ENCODE measurements around the gene AKAP17A.
"Not testable (repeated sequence)": the region's sequence is repeated elsewhere in the genome, so short reads cannot be mapped to it uniquely, and the experiment has no call there.

Gene AKAP17A, protein sequence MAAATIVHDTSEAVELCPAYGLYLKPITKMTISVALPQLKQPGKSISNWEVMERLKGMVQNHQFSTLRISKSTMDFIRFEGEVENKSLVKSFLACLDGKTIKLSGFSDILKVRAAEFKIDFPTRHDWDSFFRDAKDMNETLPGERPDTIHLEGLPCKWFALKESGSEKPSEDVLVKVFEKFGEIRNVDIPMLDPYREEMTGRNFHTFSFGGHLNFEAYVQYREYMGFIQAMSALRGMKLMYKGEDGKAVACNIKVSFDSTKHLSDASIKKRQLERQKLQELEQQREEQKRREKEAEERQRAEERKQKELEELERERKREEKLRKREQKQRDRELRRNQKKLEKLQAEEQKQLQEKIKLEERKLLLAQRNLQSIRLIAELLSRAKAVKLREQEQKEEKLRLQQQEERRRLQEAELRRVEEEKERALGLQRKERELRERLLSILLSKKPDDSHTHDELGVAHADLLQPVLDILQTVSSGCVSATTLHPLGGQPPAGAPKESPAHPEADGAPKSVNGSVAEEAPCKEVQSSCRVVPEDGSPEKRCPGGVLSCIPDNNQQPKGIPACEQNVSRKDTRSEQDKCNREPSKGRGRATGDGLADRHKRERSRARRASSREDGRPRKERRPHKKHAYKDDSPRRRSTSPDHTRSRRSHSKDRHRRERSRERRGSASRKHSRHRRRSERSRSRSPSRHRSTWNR

DNA sequence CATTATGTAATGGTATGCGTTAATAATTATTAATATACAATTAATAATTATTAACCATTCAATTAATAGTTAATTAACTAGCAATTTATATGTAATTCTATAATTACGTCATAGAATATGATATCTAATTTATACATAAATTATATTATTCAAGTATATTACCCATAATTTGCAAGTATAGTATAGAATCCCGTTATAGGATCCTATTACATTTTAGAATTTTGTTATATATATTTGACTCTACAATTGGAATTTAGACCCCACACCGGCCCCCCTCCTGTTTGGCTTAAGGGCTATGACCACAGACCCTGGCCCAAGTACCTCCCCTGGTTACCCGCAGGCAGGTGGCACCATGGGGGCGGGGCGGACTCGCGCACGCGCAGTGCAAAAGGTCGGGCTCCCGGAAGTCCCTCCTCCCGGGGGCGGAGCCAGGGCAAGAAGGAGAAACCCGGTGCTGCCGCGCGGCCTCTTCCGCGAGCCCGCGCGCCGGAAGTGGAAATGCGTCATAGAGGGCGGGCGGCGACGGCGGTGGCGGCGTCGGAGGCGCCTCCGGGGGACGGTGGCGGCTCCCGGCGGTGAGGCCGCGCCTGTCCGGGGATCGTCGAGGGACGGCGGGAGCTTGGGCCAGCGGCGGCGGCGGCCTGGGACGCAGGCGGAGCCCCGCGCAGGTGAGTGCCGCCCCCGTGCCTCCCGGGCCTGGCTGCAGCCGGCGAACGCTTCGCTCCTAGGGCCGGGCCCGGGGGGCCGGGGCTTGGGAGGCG is at the start of gene AKAP17A:
Gene AKAP17A (plus strand): TSS at position 503 of the 761 bp plus-strand sequence. CDS start 1,859 bp downstream, outside the sequence.
- peak within 1 kb of the TSS; percentile 77 for H3K27ac ChIP-seq (ENCODE audit: low read depth, low read length)
- H3K4me3 ChIP-seq (ENCODE audit: low read depth in 1 of 5, low read length in 5 of 5): peak within 1 kb of the TSS; percentile 83 to 94 (median 90)
- no peaks in the 10 kb centered on the region for H3K9me3 ChIP-seq (ENCODE audit: control insufficient read depth in 5 of 5, low read length in 5 of 5)

DNA sequence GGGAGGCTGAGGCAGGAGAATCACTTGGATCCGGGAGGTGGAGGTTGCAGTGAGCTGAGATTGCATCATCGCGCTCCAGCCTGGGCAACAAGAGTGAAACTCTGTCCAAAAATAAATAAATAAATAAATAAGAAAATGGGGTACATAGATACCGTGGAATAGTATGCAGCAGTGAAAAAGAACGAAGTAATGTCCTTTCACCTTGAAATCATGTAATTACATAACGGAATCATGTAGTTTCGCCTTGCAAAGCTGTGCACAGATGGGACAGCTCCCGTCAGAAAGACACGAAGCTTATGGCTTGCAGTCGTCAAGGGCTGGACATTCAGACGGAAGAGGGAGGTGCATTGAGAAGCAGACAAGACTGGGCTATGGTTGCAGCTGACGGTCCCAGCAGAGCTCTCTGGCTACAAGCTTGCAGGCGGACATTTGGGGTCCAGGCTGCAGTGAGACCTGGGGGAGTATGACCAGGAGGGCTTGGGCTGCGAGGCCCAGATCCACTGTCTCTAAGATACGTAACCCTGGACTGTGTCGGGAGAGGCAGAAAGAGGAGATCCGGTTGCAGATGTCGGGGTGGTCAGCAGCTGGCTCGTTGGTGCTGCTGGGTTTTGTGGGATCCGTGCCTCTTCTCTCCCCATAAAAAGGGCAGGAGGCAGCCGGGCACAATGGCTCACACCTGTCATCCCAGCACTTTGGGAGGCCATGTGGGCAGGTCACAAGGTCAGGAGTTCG is 48.2 kb upstream of the AKAP17A start:
- Histone ChIP-seq H3K9ac (ENCODE audit: low read length in 5 of 5) (no peak overlapping the region), H3K36me3 (ENCODE audit: control insufficient read depth in 5 of 5, insufficient read depth in 5 of 5, low read length in 5 of 5) (no peaks in the 10 kb centered on the region), H3K27ac (ENCODE audit: low read depth, low read length) (no peak overlapping the region), H3K27me3 (ENCODE audit: control insufficient read depth in 5 of 5, insufficient read depth in 4 of 5, low read length in 5 of 5) (no peaks in the 10 kb centered on the region), H3K4me1 (ENCODE audit: control insufficient read depth in 5 of 5, insufficient read depth in 5 of 5, low read length in 5 of 5) (peaks cover 0 to 12% (median 5%) of the 10 kb centered on the region in 5 donors), H3K4me3 (ENCODE audit: low read depth in 1 of 5, low read length in 5 of 5) (no peak overlapping the region), H3K9me3 (ENCODE audit: control insufficient read depth in 5 of 5, low read length in 5 of 5) (peaks cover 0 to 12% (median 5%) of the 10 kb centered on the region in 5 donors)

More for the DNA sequence above, at the start of gene AKAP17A:
- Histone ChIP-seq H3K27me3 (ENCODE audit: control insufficient read depth in 5 of 5, insufficient read depth in 4 of 5, low read length in 5 of 5) (no peaks in the 10 kb centered on the region), H3K4me1 (ENCODE audit: control insufficient read depth in 5 of 5, insufficient read depth in 5 of 5, low read length in 5 of 5) (peaks cover 4 to 26% (median 22%) of the 10 kb centered on the region in 5 donors), H3K36me3 (ENCODE audit: control insufficient read depth in 5 of 5, insufficient read depth in 5 of 5, low read length in 5 of 5) (peaks cover 0 to 30% (median 28%) of the 10 kb centered on the region in 5 donors), H3K9ac (ENCODE audit: low read length in 5 of 5) (peak within 1 kb of the TSS; percentile 87 to 99 (median 97))

DNA sequence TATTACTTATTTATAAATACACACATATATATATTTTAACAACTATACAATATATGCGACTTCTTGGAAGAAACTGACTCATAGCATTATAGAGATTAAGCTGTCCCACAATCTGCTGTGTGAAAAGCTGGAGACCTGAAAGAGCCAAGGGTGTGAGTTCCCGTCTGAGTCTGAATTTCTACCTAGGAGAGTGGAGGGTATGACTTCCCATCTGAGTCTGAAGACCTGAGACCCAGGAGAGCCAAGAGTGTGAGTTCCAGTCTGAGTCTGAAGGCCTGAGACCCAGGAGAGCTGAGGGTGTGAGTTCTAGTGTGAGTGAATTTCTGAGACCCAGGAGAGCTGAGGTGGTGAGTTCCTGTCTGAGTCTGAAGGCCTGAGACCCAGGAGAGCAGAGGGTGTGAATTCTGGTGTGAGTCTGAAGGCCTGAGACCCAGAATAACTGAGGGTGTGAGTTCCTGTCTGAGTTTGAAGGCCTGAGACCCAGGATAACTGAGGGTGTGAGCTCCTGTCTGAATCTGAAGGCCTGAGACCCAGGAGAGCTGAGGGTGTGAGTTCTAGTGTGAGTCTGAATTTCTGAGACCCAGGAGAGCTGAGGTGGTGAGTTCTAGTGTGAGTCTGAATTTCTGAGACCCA is 45.5 kb upstream of the AKAP17A start:
- Histone ChIP-seq H3K9ac (ENCODE audit: low read length in 5 of 5) (no peak overlapping the region), H3K27me3 (ENCODE audit: control insufficient read depth in 5 of 5, insufficient read depth in 4 of 5, low read length in 5 of 5) (no peaks in the 10 kb centered on the region), H3K27ac (ENCODE audit: low read depth, low read length) (no peak overlapping the region)

DNA sequence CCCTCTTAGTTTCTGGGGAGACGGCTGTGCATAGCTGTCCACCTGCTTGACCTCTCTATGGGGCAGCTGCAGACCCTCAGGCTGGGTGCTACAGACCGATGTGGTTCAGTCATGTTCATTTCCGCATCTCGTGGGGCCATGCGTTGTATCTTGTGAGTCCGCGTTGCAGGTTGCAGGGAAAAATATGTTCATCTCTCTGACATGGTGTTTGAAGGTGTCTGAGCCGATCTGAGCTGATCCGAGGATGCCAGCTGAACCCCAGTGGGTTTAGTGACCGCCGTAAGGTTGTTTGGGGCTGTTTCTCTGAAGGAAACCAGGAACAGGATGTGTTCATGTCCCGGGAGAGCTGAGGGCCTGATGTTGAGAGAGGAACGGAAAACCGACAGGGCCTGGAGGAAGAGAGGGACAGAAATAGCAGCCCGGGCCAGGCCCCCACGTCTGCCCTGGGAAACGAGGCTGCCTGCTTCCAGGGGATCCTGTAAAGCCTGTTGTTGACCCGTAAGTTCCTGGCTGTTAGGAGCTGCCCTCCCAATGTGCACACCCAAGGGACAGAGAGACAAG is 44.6 kb upstream of the AKAP17A start:
- no peaks in the 10 kb centered on the region for H3K36me3 ChIP-seq (ENCODE audit: control insufficient read depth in 5 of 5, insufficient read depth in 5 of 5, low read length in 5 of 5)
- peak overlapping the region; percentile 11 for H3K27ac ChIP-seq (ENCODE audit: low read depth, low read length)
- peaks cover 0 to 12% (median 5%) of the 10 kb centered on the region in 5 donors for H3K4me1 ChIP-seq (ENCODE audit: control insufficient read depth in 5 of 5, insufficient read depth in 5 of 5, low read length in 5 of 5)
- peaks cover 0 to 12% (median 5%) of the 10 kb centered on the region in 5 donors for H3K9me3 ChIP-seq (ENCODE audit: control insufficient read depth in 5 of 5, low read length in 5 of 5)
- H3K9ac ChIP-seq (ENCODE audit: low read length in 5 of 5): peak overlapping the region in 1 of 5 donors; percentile 16
- H3K4me3 ChIP-seq (ENCODE audit: low read depth in 1 of 5, low read length in 5 of 5): peak overlapping the region in 2 of 5 donors; percentile 16 to 25
- H3K27me3 ChIP-seq (ENCODE audit: control insufficient read depth in 5 of 5, insufficient read depth in 4 of 5, low read length in 5 of 5): no peaks in the 10 kb centered on the region

More for the DNA sequence above, 45.5 kb upstream of the AKAP17A start:
- H3K9me3 ChIP-seq (ENCODE audit: control insufficient read depth in 5 of 5, low read length in 5 of 5): peaks cover 0 to 12% (median 5%) of the 10 kb centered on the region in 5 donors
- H3K36me3 ChIP-seq (ENCODE audit: control insufficient read depth in 5 of 5, insufficient read depth in 5 of 5, low read length in 5 of 5): no peaks in the 10 kb centered on the region
- H3K4me1 ChIP-seq (ENCODE audit: control insufficient read depth in 5 of 5, insufficient read depth in 5 of 5, low read length in 5 of 5): peaks cover 0 to 12% (median 5%) of the 10 kb centered on the region in 5 donors
- no peak overlapping the region for H3K4me3 ChIP-seq (ENCODE audit: low read depth in 1 of 5, low read length in 5 of 5)

DNA sequence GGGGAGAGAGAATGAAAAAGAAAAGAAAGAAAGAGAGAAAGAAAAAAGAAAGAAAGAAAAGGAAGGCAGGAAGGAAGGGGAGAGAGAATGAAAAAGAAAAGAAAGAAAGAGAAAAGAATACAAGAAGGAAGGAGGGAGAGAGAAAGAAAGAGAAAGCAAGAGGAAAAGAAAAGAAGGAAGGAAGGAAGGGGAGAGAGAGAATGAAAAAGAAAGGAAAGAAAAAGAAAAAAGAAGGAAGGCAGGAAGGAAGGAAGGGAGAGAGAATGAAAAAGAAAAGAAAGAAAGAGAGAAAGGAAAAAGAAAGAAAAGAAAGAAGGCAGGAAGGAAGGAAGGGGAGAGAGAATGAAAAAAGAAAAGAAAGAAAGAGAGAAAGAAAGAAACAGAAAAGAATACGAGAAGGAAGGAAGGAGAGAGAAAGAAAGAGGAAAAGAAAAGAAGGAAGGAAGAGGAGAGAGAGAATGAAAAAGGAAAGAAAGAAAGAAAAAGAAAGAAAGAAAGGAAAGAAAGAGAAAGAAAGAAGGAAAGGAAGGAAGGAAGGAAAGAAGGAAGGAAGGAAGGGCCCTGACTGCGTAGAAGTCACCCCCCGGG is 39.4 kb upstream of the AKAP17A start:
- Histone ChIP-seq H3K27ac (ENCODE audit: low read depth, low read length) (no peak overlapping the region), H3K9ac (ENCODE audit: low read length in 5 of 5) (no peak overlapping the region), H3K27me3 (ENCODE audit: control insufficient read depth in 5 of 5, insufficient read depth in 4 of 5, low read length in 5 of 5) (no peaks in the 10 kb centered on the region), H3K4me1 (ENCODE audit: control insufficient read depth in 5 of 5, insufficient read depth in 5 of 5, low read length in 5 of 5) (peaks cover 0 to 13% (median 4%) of the 10 kb centered on the region in 5 donors), H3K36me3 (ENCODE audit: control insufficient read depth in 5 of 5, insufficient read depth in 5 of 5, low read length in 5 of 5) (no peaks in the 10 kb centered on the region), H3K4me3 (ENCODE audit: low read depth in 1 of 5, low read length in 5 of 5) (no peak overlapping the region), H3K9me3 (ENCODE audit: control insufficient read depth in 5 of 5, low read length in 5 of 5) (peaks cover 4 to 14% (median 8%) of the 10 kb centered on the region in 5 donors)

DNA sequence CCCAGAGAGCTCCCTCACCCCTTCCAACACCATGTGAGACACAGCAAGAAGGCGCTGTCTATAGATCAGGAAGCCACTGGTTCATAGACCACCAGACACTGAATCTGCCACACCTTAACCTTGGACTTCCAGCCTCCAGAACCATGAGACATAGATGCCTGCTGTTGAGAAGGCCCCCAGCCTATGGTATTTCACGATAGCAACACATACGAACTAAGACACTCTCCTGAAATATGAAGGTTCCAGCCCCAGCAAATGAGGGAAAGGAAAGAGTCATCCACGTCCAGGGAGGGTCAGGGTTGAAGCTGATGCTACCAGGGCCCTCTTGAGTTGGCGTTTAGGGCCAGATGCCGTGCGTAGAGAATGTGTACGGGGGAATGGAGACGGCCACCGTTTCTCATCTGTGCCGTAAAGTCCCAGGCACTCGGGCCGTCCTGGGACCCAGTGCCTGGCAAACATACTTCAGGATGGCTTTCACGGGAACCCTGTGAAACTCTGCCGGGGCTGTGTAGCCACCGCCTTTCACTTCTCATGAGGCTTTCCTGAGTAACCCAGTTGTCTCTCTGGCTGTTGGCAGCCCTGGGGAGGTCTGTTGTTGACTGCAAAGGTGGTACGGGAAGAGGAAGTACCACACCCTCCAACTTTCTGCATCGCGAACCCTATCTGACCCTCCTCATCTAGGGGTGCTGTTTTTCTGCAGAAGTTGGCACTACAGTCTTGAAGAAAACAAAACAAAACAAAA is 36.8 kb upstream of the AKAP17A start:
- no peak overlapping the region for H3K4me3 ChIP-seq (ENCODE audit: low read depth in 1 of 5, low read length in 5 of 5)
- H3K9ac ChIP-seq (ENCODE audit: low read length in 5 of 5): no peak overlapping the region
- no peaks in the 10 kb centered on the region for H3K27me3 ChIP-seq (ENCODE audit: control insufficient read depth in 5 of 5, insufficient read depth in 4 of 5, low read length in 5 of 5)
- peaks cover 0 to 8% (median 0%) of the 10 kb centered on the region in 5 donors for H3K4me1 ChIP-seq (ENCODE audit: control insufficient read depth in 5 of 5, insufficient read depth in 5 of 5, low read length in 5 of 5)
- H3K27ac ChIP-seq (ENCODE audit: low read depth, low read length): no peak overlapping the region
- no peaks in the 10 kb centered on the region for H3K36me3 ChIP-seq (ENCODE audit: control insufficient read depth in 5 of 5, insufficient read depth in 5 of 5, low read length in 5 of 5)
- peaks cover 4 to 14% (median 8%) of the 10 kb centered on the region in 5 donors for H3K9me3 ChIP-seq (ENCODE audit: control insufficient read depth in 5 of 5, low read length in 5 of 5)

DNA sequence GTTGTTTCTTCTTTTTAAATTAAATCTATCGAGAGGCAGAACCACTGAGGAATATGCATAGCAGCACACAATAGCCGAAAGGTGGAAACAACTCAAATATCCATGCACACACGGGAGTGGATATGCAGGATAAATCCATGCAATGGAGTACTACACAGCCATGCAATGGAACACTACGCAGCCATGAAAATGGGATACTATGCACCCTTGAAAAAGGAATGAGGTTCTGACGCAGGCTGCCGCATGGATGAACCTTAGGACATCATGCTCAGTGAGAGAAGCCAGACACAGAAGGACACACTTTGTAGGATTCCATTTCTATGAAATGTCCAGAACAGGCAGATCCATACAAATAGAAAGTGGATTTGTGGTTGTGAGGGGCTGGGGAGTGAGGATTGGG is 36.0 kb upstream of the AKAP17A start:
- Histone ChIP-seq H3K27me3 (ENCODE audit: control insufficient read depth in 5 of 5, insufficient read depth in 4 of 5, low read length in 5 of 5) (peaks cover 0 to 3% (median 0%) of the 10 kb centered on the region in 5 donors), H3K4me1 (ENCODE audit: control insufficient read depth in 5 of 5, insufficient read depth in 5 of 5, low read length in 5 of 5) (peaks cover 0 to 8% (median 0%) of the 10 kb centered on the region in 5 donors), H3K27ac (ENCODE audit: low read depth, low read length) (no peak overlapping the region), H3K9me3 (ENCODE audit: control insufficient read depth in 5 of 5, low read length in 5 of 5) (peaks cover 4 to 14% (median 8%) of the 10 kb centered on the region in 5 donors), H3K36me3 (ENCODE audit: control insufficient read depth in 5 of 5, insufficient read depth in 5 of 5, low read length in 5 of 5) (no peaks in the 10 kb centered on the region), H3K9ac (ENCODE audit: low read length in 5 of 5) (no peak overlapping the region), H3K4me3 (ENCODE audit: low read depth in 1 of 5, low read length in 5 of 5) (no peak overlapping the region)

DNA sequence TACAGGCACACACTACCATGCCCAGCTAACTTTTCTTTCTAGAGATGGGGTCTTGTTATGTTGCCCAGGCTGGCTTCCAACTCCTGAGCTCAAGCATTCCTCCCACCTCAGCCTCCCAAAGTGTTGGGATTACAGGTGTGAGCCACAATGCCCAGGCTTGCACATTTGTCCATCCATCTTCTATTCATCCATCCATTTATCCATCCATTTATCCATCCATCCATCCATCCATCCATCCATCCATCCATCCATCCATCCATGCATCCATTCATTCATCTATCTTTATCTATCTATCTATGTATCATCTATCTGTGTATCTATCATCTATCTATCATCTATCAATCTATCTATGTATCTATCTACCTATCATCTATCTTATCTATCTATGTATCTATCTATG is 34.0 kb upstream of the AKAP17A start:
- H3K27ac ChIP-seq (ENCODE audit: low read depth, low read length); H3K27me3 ChIP-seq (ENCODE audit: control insufficient read depth in 5 of 5, insufficient read depth in 4 of 5, low read length in 5 of 5); H3K9ac ChIP-seq (ENCODE audit: low read length in 5 of 5); H3K4me3 ChIP-seq (ENCODE audit: low read depth in 1 of 5, low read length in 5 of 5); H3K4me1 ChIP-seq (ENCODE audit: control insufficient read depth in 5 of 5, insufficient read depth in 5 of 5, low read length in 5 of 5); H3K36me3 ChIP-seq (ENCODE audit: control insufficient read depth in 5 of 5, insufficient read depth in 5 of 5, low read length in 5 of 5): not testable (repeated sequence)
- peaks cover 4 to 14% (median 8%) of the 10 kb centered on the region in 5 donors for H3K9me3 ChIP-seq (ENCODE audit: control insufficient read depth in 5 of 5, low read length in 5 of 5)
